DND-41 (cell line): ENCODE measurements around the gene SLC15A4.

Experiments used
- ATAC-seq: fragments of 200-7000 bp; cut with Tn5 transposase; 3 replicates; pipeline ENCODE4 v1.9.1; 2021; ENCODE audit warnings: low read depth; ENCODE audit not compliant: insufficient read depth
- DNase-seq: peaks from one replicate; pipeline ENCODE4 v3.0.0-alpha.2; 2020
- H2AFZ ChIP-seq: 2 replicates; pipeline ENCODE4 v1.6.0; 2012; ENCODE audit warnings: low read depth, low read length
- H3K27ac ChIP-seq: 2 replicates; pipeline ENCODE4 v1.5.1; 2012; ENCODE audit warnings: low read length, inconsistent platforms
- H3K27me3 ChIP-seq: fragments of 200-600 bp; sonication (generic); 2 replicates; pipeline ENCODE4 v1.6.0; 2012; ENCODE audit warnings: low read length, mild to moderate bottlenecking, inconsistent platforms; ENCODE audit not compliant: insufficient read depth, poor library complexity
- H3K36me3 ChIP-seq: 2 replicates; pipeline ENCODE4 v1.5.1; 2012; ENCODE audit warnings: low read length, inconsistent platforms; ENCODE audit not compliant: insufficient read depth
- H3K4me1 ChIP-seq: 2 replicates; pipeline ENCODE4 v1.5.1; 2012; ENCODE audit warnings: mild to moderate bottlenecking, low read length; ENCODE audit not compliant: insufficient read depth
- H3K4me2 ChIP-seq: 2 replicates; pipeline ENCODE4 v1.6.0; 2012; ENCODE audit warnings: mild to moderate bottlenecking, moderate library complexity, low read length, inconsistent platforms; ENCODE audit not compliant: insufficient read depth
- H3K4me3 ChIP-seq, 2 experiments: fragments of 200-600 bp in 1 of 2; shearing (Covaris generic) in 1 of 2; 2 replicates each; pipeline ENCODE4 v1.5.1; 2012 to 2016; ENCODE audit warnings: inconsistent platforms in 2 of 2, low read length in 2 of 2, mild to moderate bottlenecking in 2 of 2, low read depth in 1 of 2, moderate library complexity in 1 of 2
- H3K79me2 ChIP-seq: 2 replicates; pipeline ENCODE4 v1.6.0; 2012; ENCODE audit warnings: low read length, inconsistent platforms; ENCODE audit not compliant: insufficient read depth
- H3K9ac ChIP-seq: 2 replicates; pipeline ENCODE4 v1.6.0; 2012; ENCODE audit warnings: low read depth, mild to moderate bottlenecking, inconsistent platforms, low read length, moderate library complexity
- H3K9me3 ChIP-seq: 2 replicates; pipeline ENCODE4 v1.5.1; 2012; ENCODE audit warnings: low read length, moderate library complexity, mild to moderate bottlenecking, inconsistent platforms; ENCODE audit not compliant: insufficient read depth, severe bottlenecking
- H4K20me1 ChIP-seq: 2 replicates; pipeline ENCODE4 v1.6.0; 2012; ENCODE audit warnings: low read length; ENCODE audit not compliant: insufficient read depth
- EZH2 ChIP-seq: IDR thresholded peaks from 3 replicates; pipeline ENCODE4 v1.6.1; 2012; ENCODE audit warnings: borderline replicate concordance, low read depth, mild to moderate bottlenecking, moderate library complexity, low read length, inconsistent platforms; ENCODE audit not compliant: severe bottlenecking
- TF ChIP-seq, protein P1 (sequence below): IDR thresholded peaks from 2 replicates; pipeline ENCODE4 v1.5.1; 2012; ENCODE audit warnings: borderline replicate concordance, low read length, moderate library complexity, mild to moderate bottlenecking; ENCODE audit not compliant: poor library complexity, severe bottlenecking; ENCODE audit errors: extremely low read depth

Gene SLC15A4

DNA sequence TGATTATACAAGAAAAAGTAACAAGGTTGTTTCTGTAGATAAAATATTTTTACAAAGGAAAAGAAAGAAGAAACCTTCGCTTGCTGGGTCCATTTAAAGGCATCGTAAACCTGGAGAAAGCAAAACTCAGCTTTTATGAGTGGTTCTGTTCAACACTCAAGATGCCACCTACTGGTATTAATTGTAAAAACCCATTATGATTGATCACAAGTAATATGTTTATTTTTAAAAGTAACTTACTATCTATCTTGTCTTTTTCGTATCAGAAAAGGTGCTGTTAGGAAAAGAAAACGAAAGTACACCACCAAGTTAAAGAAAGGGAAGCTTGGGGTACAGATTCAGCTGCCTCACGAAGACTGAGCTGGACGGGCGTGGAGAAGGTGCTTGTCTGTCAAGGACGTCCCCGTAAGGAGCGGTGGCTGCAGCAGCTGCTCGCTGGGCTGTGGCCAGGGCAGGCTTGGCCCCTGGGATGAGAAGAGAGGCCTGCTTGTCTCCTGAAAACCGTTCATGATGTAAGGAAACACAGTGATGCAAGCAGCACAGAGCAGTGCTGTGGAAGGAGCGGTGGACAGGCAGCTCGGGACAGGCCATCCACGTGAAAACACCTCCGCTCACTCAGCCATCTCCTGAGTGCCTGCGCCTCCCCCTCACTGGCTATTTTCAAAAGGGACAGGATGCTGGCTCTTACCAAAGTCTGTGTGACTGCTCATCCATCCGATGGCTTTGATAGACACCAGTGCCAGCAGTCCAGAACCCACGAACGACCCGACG is 25.0 kb downstream of the SLC15A4 start:
- H3K4me1 ChIP-seq: no peaks in the 10 kb centered on the region
- ATAC-seq (no peak), DNase-seq (no peak)
- no peak overlapping the region for H3K27ac ChIP-seq
- TF ChIP-seq, protein P1, sequence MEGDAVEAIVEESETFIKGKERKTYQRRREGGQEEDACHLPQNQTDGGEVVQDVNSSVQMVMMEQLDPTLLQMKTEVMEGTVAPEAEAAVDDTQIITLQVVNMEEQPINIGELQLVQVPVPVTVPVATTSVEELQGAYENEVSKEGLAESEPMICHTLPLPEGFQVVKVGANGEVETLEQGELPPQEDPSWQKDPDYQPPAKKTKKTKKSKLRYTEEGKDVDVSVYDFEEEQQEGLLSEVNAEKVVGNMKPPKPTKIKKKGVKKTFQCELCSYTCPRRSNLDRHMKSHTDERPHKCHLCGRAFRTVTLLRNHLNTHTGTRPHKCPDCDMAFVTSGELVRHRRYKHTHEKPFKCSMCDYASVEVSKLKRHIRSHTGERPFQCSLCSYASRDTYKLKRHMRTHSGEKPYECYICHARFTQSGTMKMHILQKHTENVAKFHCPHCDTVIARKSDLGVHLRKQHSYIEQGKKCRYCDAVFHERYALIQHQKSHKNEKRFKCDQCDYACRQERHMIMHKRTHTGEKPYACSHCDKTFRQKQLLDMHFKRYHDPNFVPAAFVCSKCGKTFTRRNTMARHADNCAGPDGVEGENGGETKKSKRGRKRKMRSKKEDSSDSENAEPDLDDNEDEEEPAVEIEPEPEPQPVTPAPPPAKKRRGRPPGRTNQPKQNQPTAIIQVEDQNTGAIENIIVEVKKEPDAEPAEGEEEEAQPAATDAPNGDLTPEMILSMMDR: peak; percentile 18
- no peak for TF ChIP-seq EZH2
- H3K4me3 ChIP-seq: no peak overlapping the region
- H3K4me2 ChIP-seq: no peak overlapping the region
- peaks cover 95% of the 10 kb centered on the region for H3K36me3 ChIP-seq
- no peaks in the 10 kb centered on the region for H3K27me3 ChIP-seq
- no peak overlapping the region for H2AFZ ChIP-seq
- no peaks in the 10 kb centered on the region for H3K9me3 ChIP-seq
- H3K9ac ChIP-seq: no peak overlapping the region
- peaks cover 49% of the 10 kb centered on the region for H4K20me1 ChIP-seq
- H3K79me2 ChIP-seq: peaks cover 17% of the 10 kb centered on the region

DNA sequence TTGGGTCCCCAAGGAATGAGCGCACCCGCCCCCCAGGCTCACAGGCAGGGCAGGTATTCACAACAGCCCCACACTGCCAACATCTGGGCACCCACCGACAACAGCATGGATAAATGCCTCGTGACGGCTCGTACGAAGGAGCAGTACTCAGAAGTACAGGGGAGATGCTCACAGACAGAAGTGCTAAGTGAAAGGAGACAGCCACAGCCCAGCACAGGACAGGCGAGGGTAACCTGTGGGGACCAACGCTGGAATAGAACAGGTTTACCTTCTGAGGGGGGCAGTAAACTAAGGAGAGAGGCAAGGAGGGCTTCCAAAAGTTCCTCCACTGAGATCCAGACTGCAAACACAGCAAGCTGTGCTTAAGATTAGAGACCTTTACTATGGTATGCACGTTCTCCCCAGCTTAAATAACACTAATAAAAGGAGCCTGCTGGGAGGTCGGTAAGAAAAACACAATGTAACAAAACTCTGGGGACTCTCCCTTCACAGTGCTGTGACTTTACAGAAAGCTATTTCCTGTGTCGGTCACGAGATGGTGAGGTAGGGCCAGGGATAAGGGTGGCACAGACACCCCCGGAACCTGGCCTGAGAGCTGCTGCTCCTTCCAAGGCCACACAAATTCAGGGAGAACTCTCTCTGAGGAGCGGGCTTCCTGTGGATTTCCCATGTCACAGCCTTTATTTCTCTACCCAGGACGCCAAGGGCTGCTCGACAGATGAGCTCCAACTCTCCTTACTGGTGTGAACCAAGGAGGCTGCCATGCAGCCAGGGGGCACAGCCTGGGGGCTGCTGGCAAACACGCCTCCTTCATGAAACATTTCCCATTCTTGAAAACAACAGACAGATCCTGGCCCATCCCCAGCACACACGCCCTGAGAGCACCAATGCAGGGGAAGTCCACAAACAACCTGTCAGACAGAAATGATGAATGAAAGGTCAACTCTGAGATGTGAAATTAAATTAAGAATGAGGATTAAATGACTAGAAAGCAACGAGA is 26.3 kb downstream of the SLC15A4 start:
- Histone ChIP-seq H3K4me1 (no peaks in the 10 kb centered on the region), H4K20me1 (peaks cover 38% of the 10 kb centered on the region), H3K36me3 (peaks cover 95% of the 10 kb centered on the region), H3K27ac (no peak overlapping the region), H3K4me3 (no peak overlapping the region), H3K9ac (no peak overlapping the region), H3K79me2 (peaks cover 4% of the 10 kb centered on the region; the same call in 1 of the 2 replicates), H3K4me2 (no peak overlapping the region), H3K9me3 (no peaks in the 10 kb centered on the region), H3K27me3 (no peaks in the 10 kb centered on the region), H2AFZ (no peak overlapping the region)
- TF ChIP-seq, protein P1: no peak
- TF ChIP-seq EZH2: no peak
- DNase-seq (no peak), ATAC-seq (no peak)

DNA sequence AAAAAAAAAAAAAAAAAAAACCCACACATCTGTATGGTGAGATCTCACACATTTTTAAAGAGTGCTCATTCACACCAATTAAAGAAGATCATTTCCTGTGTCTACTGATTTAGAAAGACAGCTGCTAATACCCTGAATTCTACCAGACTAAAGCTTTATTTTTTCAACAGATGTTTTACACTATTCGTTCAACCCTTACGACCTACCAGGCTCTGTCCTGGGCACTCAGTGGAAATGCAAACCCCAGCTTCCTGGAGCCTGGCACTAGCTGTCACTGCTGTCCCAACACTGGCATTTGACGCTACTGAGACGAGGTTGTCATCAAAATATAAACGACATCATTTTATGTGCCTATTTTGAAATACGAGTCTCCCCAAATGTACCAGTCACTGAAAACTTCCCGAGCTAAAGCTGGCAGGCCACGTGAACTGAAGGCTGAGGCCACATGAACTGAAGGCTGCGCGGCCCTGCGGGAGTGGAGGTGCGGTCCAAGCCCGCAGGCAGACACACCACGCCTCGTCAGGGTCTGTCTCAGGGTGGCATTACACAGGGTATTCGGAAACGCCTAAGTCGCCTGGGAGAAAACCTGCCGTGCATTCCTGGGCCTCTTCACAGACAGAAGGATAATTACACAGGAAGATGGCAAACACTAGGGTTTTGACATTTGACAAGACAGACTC is 27.2 kb downstream of the SLC15A4 start:
- Histone ChIP-seq H3K79me2 (no peaks in the 10 kb centered on the region; the same call in 1 of the 2 replicates), H3K27ac (no peak overlapping the region), H3K27me3 (no peaks in the 10 kb centered on the region), H3K4me3 (no peak overlapping the region), H3K4me2 (no peak overlapping the region), H4K20me1 (peaks cover 33% of the 10 kb centered on the region; the same call in 1 of the 2 replicates), H3K9me3 (no peaks in the 10 kb centered on the region), H3K9ac (no peak overlapping the region), H3K4me1 (no peaks in the 10 kb centered on the region), H2AFZ (no peak overlapping the region), H3K36me3 (peaks cover 96% of the 10 kb centered on the region)
- no peak for TF ChIP-seq EZH2
- TF ChIP-seq, protein P1: no peak
- DNase-seq (no peak), ATAC-seq (no peak)
